ENCODE measurements around the gene RPS19BP1. TPM values are rescaled to one million over a fixed set of nuclear protein-coding genes. Genes with fewer than 3 reads are reported as not detected.

RPS19BP1 gene
- total RNA-seq, 1 experiment from 2014 or later = 80.4 TPM

- BruUV-seq (replicated peaks) = no TSS peak
- no peak overlapping the region for H3K9ac ChIP-seq (ENCODE audit: low read length)
- H3K9me2 ChIP-seq (ENCODE audit: insufficient read depth) = no peaks in the 10 kb centered on the region
- H2AFZ ChIP-seq (ENCODE audit: low read depth, low read length, poor library complexity, severe bottlenecking) = no peak overlapping the region
- no peak overlapping the region for H3K4me3 ChIP-seq (replicated peaks in 1 of 2; ENCODE audit: low read depth in 1 of 2, low read length in 2 of 2)
- TF ChIP-seq MAX (IDR thresholded peaks at IDR 0.05) (no peak), ELF1 (IDR thresholded peaks at IDR 0.05; ENCODE audit: borderline replicate concordance, low read depth) (no peak), FOSL1 (IDR thresholded peaks at IDR 0.05; ENCODE audit: low read depth) (no peak), RAD21 (IDR thresholded peaks at IDR 0.05; ENCODE audit: low read depth) (peak; percentile 67), CTCF (IDR thresholded peaks at IDR 0.05 in 2 of 3, conservative IDR thresholded peaks at IDR 0.05 in 1 of 3; ENCODE audit: borderline replicate concordance in 1 of 3, insufficient read depth in 1 of 3, low read depth in 2 of 3, low read length in 2 of 3) (peak; percentile 43 to 87 (median 86); a peak in 5 of 6 replicates)
- ChIA-PET CTCF (interaction anchor here (1.0 to 1.4 kb wide), 6 partner anchors 13 to 480 kb away, joined by 3 to 11 read pairs (median 3); no protein-coding TSS in a partner anchor), POLR2A (no interaction called here), RAD21 (ENCODE audit: low non-redundant PET in 1 of 2, low total read pairs in 2 of 2, uncharacterized antibody in 2 of 2, unreplicated experiment in 2 of 2) (interaction anchor here in 1 of 2 experiments (0.6 kb wide), 2 partner anchors 78 to 465 kb away, joined by 3 read pairs; no protein-coding TSS in a partner anchor)
- peaks cover 10% of the 10 kb centered on the region; the same call in 1 of the 2 replicates for H3K27me3 ChIP-seq (ENCODE audit: insufficient read depth, low read length)
- peak; percentile 87 for ATAC-seq
- intact Hi-C loops (cut with micrococcal nuclease) = no loop called here
- peaks cover 0 to 8% of the 10 kb centered on the region in 2 experiments; a peak in 2 of 4 replicates for H3K4me1 ChIP-seq (ENCODE audit: control insufficient read depth in 1 of 2, insufficient read depth in 2 of 2, low read length in 2 of 2)
- H4K20me1 ChIP-seq (ENCODE audit: insufficient read depth) = no peaks in the 10 kb centered on the region
- peaks cover 0 to 3% of the 10 kb centered on the region in 2 experiments; a peak in 1 of 4 replicates for H3K9me3 ChIP-seq (ENCODE audit: control insufficient read depth in 1 of 2, insufficient read depth in 1 of 2, low read depth in 1 of 2, low read length in 2 of 2)
- H3K79me2 ChIP-seq (ENCODE audit: insufficient read depth, low read length) = no peaks in the 10 kb centered on the region
- no peaks in the 10 kb centered on the region for H3K36me3 ChIP-seq (ENCODE audit: control insufficient read depth in 1 of 2, insufficient read depth in 2 of 2, low read length in 2 of 2)
- no peak for DNase-seq (ENCODE audit: low read depth, low spot score)
- no peak overlapping the region for H3K4me2 ChIP-seq (ENCODE audit: low read length)
- H3K27ac ChIP-seq (ENCODE audit: low read depth, low read length) = no peak overlapping the region
Observed at GRCh38 chr22:39559456-39560105, 27.0 kb upstream of the RPS19BP1 start.

GRCh38 chr22:39558950-39559349 lies 26.4 kb upstream of the RPS19BP1 start:
- ChIA-PET RAD21 (ENCODE audit: low non-redundant PET in 1 of 2, low total read pairs in 2 of 2, uncharacterized antibody in 2 of 2, unreplicated experiment in 2 of 2) (no interaction called here), POLR2A (no interaction called here), CTCF (interaction anchor here (1.1 to 1.4 kb wide), 4 partner anchors 16 to 480 kb away, joined by 3 to 11 read pairs (median 3); no protein-coding TSS in a partner anchor)
- H3K9me2 ChIP-seq (ENCODE audit: insufficient read depth) = no peaks in the 10 kb centered on the region
- BruUV-seq (replicated peaks) = no TSS peak
- no peaks in the 10 kb centered on the region for H3K79me2 ChIP-seq (ENCODE audit: insufficient read depth, low read length)
- no peak overlapping the region for H2AFZ ChIP-seq (ENCODE audit: low read depth, low read length, poor library complexity, severe bottlenecking)
- H3K9me3 ChIP-seq (ENCODE audit: control insufficient read depth in 1 of 2, insufficient read depth in 1 of 2, low read depth in 1 of 2, low read length in 2 of 2) = no peaks in the 10 kb centered on the region; a peak in 1 of 4 replicates
- no peaks in the 10 kb centered on the region for H4K20me1 ChIP-seq (ENCODE audit: insufficient read depth)
- H3K9ac ChIP-seq (ENCODE audit: low read length) = no peak overlapping the region
- peaks cover 10% of the 10 kb centered on the region; the same call in 1 of the 2 replicates for H3K27me3 ChIP-seq (ENCODE audit: insufficient read depth, low read length)
- H3K4me3 ChIP-seq (replicated peaks in 1 of 2; ENCODE audit: low read depth in 1 of 2, low read length in 2 of 2) = no peak overlapping the region
- H3K36me3 ChIP-seq (ENCODE audit: control insufficient read depth in 1 of 2, insufficient read depth in 2 of 2, low read length in 2 of 2) = no peaks in the 10 kb centered on the region
- no peak overlapping the region for H3K4me2 ChIP-seq (ENCODE audit: low read length)
- intact Hi-C loops (cut with micrococcal nuclease) = no loop called here
- H3K4me1 ChIP-seq (ENCODE audit: control insufficient read depth in 1 of 2, insufficient read depth in 2 of 2, low read length in 2 of 2) = peaks cover 0 to 8% of the 10 kb centered on the region in 2 experiments; a peak in 2 of 4 replicates
- no peak for ATAC-seq
- DNase-seq (ENCODE audit: low read depth, low spot score) = no peak
- no peak overlapping the region for H3K27ac ChIP-seq (ENCODE audit: low read depth, low read length)
- TF ChIP-seq REST (IDR thresholded peaks at IDR 0.05; ENCODE audit: low read depth) (no peak), CBX3 (IDR thresholded peaks at IDR 0.05; ENCODE audit: low read depth) (no peak), EGR1 (IDR thresholded peaks at IDR 0.05; ENCODE audit: low read depth) (no peak), SP1 (IDR thresholded peaks at IDR 0.05; ENCODE audit: low read depth) (no peak), ATF3 (IDR thresholded peaks at IDR 0.05) (no peak), ZFX (IDR thresholded peaks at IDR 0.05) (no peak)
